Endothelial cell of umbilical vein (primary cell): ENCODE data around the gene CPOX. TPM values are rescaled to one million over a fixed set of nuclear protein-coding genes. Genes with fewer than 3 reads are reported as not detected.

Experiments
- BruUV-seq: library from RNA; stranded (reverse); fragments of 400-500 nt; replicated peaks from 2 replicates; lab custom pipeline; 2021; lab: Mats Ljungman, UMichigan
- CTCF ChIA-PET: fragments of 300-600, 350-600 bp; sonication (Branson Sonifier 250); formaldehyde crosslinking; loops from one replicate; lab custom pipeline; 2021; ENCODE audit warnings: antibody characterized with exemption, inconsistent platforms; lab: Charles Lee
- POLR2A ChIA-PET: fragments of 300-600, 350-600 bp; sonication (Branson Sonifier 250); formaldehyde crosslinking; loops from one replicate; lab custom pipeline; 2021; ENCODE audit warnings: antibody characterized with exemption, inconsistent platforms; lab: Charles Lee
- DNase-seq: peaks from one replicate; pipeline ENCODE4 v3.0.0-alpha.2; 2011; ENCODE audit warnings: low read depth, low spot score
- FAIRE-seq: peaks from 2 replicates; lab custom pipeline; 2011; peaks lifted over from hg19 to GRCh38; lab: Jason Lieb, UNC
- H2AFZ ChIP-seq: 2 replicates; pipeline ENCODE4 v1.6.0; 2012; ENCODE audit warnings: low read depth, low read length, control low read depth, inconsistent platforms
- H3K27ac ChIP-seq: 2 replicates; pipeline ENCODE4 v1.5.1; 2011; ENCODE audit warnings: low read depth, mild to moderate bottlenecking, control low read depth, low read length, moderate library complexity; ENCODE audit not compliant: insufficient read depth
- H3K27me3 ChIP-seq, 2 experiments: 2 replicates each; pipeline versions ENCODE4 v1.6.0 to v1.6.1; 2011; ENCODE audit warnings: low read length in 2 of 2, mixed read lengths in 1 of 2; ENCODE audit not compliant: control insufficient read depth in 2 of 2, insufficient read depth in 2 of 2
- H3K36me3 ChIP-seq, 2 experiments: 2 replicates in 1 of 2; 3 replicates in 1 of 2; pipeline ENCODE4 v1.5.1; 2011; ENCODE audit warnings: low read length in 2 of 2, mild to moderate bottlenecking in 1 of 2, moderate library complexity in 1 of 2; ENCODE audit not compliant: control insufficient read depth in 2 of 2, insufficient read depth in 2 of 2; ENCODE audit errors: extremely low read depth in 1 of 2
- H3K4me1 ChIP-seq: 3 replicates; pipeline ENCODE4 v1.5.1; 2011; ENCODE audit warnings: mild to moderate bottlenecking, low read length; ENCODE audit not compliant: control insufficient read depth, insufficient read depth; ENCODE audit errors: extremely low read depth
- H3K4me2 ChIP-seq: 2 replicates; pipeline ENCODE4 v1.6.1; 2011; ENCODE audit warnings: low read length, control low read depth, mixed read lengths; ENCODE audit not compliant: insufficient read depth
- H3K4me3 ChIP-seq, 3 experiments: fragments of 200-600 bp in 1 of 3; sonication (generic), shearing (Covaris generic) in 1 of 3; replicated peaks in 1 of 3; 2 replicates each; pipeline ENCODE4 v1.5.1; 2011 to 2016; ENCODE audit warnings: control low read depth in 3 of 3, low read length in 3 of 3, mild to moderate bottlenecking in 2 of 3, inconsistent platforms in 1 of 3, low read depth in 1 of 3, moderate library complexity in 1 of 3; ENCODE audit not compliant: insufficient read depth in 1 of 3
- H3K79me2 ChIP-seq: 2 replicates; pipeline ENCODE4 v1.6.0; 2012; ENCODE audit warnings: low read length, inconsistent platforms; ENCODE audit not compliant: control insufficient read depth, insufficient read depth
- H3K9ac ChIP-seq: replicated peaks from 2 replicates; pipeline ENCODE3; 2011; ENCODE audit warnings: low read length, control low read depth; ENCODE audit not compliant: insufficient read depth; ENCODE audit errors: extremely low read depth
- H3K9me1 ChIP-seq: replicated peaks from 3 replicates; pipeline ENCODE4 v1.6.0; 2011; ENCODE audit warnings: mild to moderate bottlenecking, low read length; ENCODE audit not compliant: control insufficient read depth, insufficient read depth; ENCODE audit errors: extremely low read depth
- H3K9me3 ChIP-seq: replicated peaks from 2 replicates; pipeline ENCODE4 v1.5.1; 2012; ENCODE audit warnings: low read length, inconsistent platforms; ENCODE audit not compliant: control insufficient read depth, insufficient read depth
- H4K20me1 ChIP-seq: replicated peaks from 2 replicates; pipeline ENCODE3; 2011; ENCODE audit warnings: mild to moderate bottlenecking, low read length; ENCODE audit not compliant: control insufficient read depth, insufficient read depth; ENCODE audit errors: extremely low read depth
- CTCF ChIP-seq, 2 donors: IDR thresholded peaks; 1 replicate in 1 of 2; 2 replicates in 1 of 2; pipeline ENCODE4 v1.5.1; 2011; ENCODE audit warnings: low read length in 2 of 2, mild to moderate bottlenecking in 2 of 2, moderate library complexity in 2 of 2, control low read depth in 1 of 2, inconsistent platforms in 1 of 2, low read depth in 1 of 2; ENCODE audit not compliant: insufficient read depth in 1 of 2; ENCODE audit errors: extremely low read depth in 1 of 2
- EZH2 ChIP-seq: IDR thresholded peaks from 2 replicates; pipeline ENCODE4 v1.6.1; 2012; ENCODE audit warnings: borderline replicate concordance, low read depth, mild to moderate bottlenecking, moderate library complexity, low read length, inconsistent platforms; ENCODE audit not compliant: severe bottlenecking
- FOS ChIP-seq: IDR thresholded peaks from 2 replicates; pipeline ENCODE4 v1.6.1; 2011; ENCODE audit warnings: mild to moderate bottlenecking, low read length, moderate library complexity, borderline replicate concordance; ENCODE audit not compliant: insufficient read depth
- GATA2 ChIP-seq: IDR thresholded peaks from 2 replicates; pipeline ENCODE4 v1.7.0; 2011; ENCODE audit warnings: low read depth, mild to moderate bottlenecking, moderate library complexity, mixed read lengths, low read length; ENCODE audit not compliant: insufficient read length, insufficient read depth
- JUN ChIP-seq: IDR thresholded peaks from 2 replicates; pipeline ENCODE4 v1.6.1; 2011; ENCODE audit warnings: borderline replicate concordance, low read depth; ENCODE audit not compliant: insufficient read length, insufficient read depth
- MAX ChIP-seq: IDR thresholded peaks from 2 replicates; pipeline ENCODE4 v1.6.1; 2011; ENCODE audit not compliant: insufficient read depth, insufficient read length
- MYC ChIP-seq: IDR thresholded peaks from one replicate; pipeline ENCODE4 v1.6.1; 2011; ENCODE audit warnings: mild to moderate bottlenecking, low read depth, low read length
- POLR2A ChIP-seq: IDR thresholded peaks from 2 replicates; pipeline ENCODE4 v1.6.1; 2012; ENCODE audit warnings: low read depth, mild to moderate bottlenecking, control low read depth, low read length
- POLR2AphosphoS5 ChIP-seq: IDR thresholded peaks from 2 replicates; pipeline ENCODE4 v1.6.1; 2012; ENCODE audit warnings: low read depth, mild to moderate bottlenecking, control low read depth, low read length, moderate library complexity; ENCODE audit not compliant: insufficient read depth
- dilution Hi-C: fragments of 300-500 bp; cut with MboI; formaldehyde crosslinking; loops from one replicate; pipeline ENCODE4 v1.15.0; 2019; ENCODE audit warnings: low sequenced_read_pairs; ENCODE audit not compliant: extremely low pct_ligation_motif_present
- intact Hi-C: fragments of 100-400 bp; cut with micrococcal nuclease; formaldehyde crosslinking; loops from one replicate; pipeline ENCODE4 v1.10.0; 2022
- polyA plus RNA-seq, 4 experiments: library from polyadenylated mRNA; depleted of rRNA in 3 of 4; stranded (reverse) in 3 of 4; unstranded in 1 of 4; fragments of >200 nt; gene quantifications; 2 replicates each; pipeline versions ENCODE4 v1.2.1 to v1.2.3, GENCODE V29; 2011 to 2012; ENCODE audit warnings: missing spikeins in 1 of 4
- total RNA-seq: library from RNA; stranded (reverse); gene quantifications from 2 replicates; pipeline ENCODE4 v1.2.3, GENCODE V29; 2021

The CPOX gene
- total and polyA plus RNA-seq, 2 donors (not counting 3 experiments of a cell fraction or from before 2014, with no cell fraction given) = 12.3 to 24.5 TPM

- Histone ChIP-seq H2AFZ (no peak overlapping the region), H3K4me2 (no peak overlapping the region), H3K9me1 (no peaks in the 10 kb centered on the region), H4K20me1 (no peaks in the 10 kb centered on the region), H3K79me2 (no peaks in the 10 kb centered on the region), H3K36me3 (no peaks in the 10 kb centered on the region), H3K4me1 (no peaks in the 10 kb centered on the region), H3K9ac (no peak overlapping the region), H3K4me3 (no peak overlapping the region), H3K9me3 (no peaks in the 10 kb centered on the region), H3K27me3 (peaks cover 5 to 11% of the 10 kb centered on the region in 2 experiments), H3K27ac (no peak overlapping the region)
- dilution Hi-C loops = no loop called here
- ChIA-PET POLR2A (no interaction called here), CTCF (interaction anchor here (1.6 kb wide), 1 partner anchor 528 kb away, joined by 5 read pairs; no protein-coding TSS in a partner anchor)
- no peak for TF ChIP-seq EZH2
- no peak for TF ChIP-seq MYC
- no peak for TF ChIP-seq FOS
- no peak for TF ChIP-seq GATA2
- no peak for TF ChIP-seq MAX
- no peak for TF ChIP-seq POLR2AphosphoS5
- no peak for TF ChIP-seq POLR2A
- TF ChIP-seq CTCF (IDR thresholded peaks at IDR 0.05; ENCODE audit: extremely low read depth in 1 of 2, insufficient read depth in 1 of 2, low read depth in 1 of 2, low read length in 2 of 2) = no peak
- no peak for TF ChIP-seq JUN
- intact Hi-C loops = no loop called here
- BruUV-seq = no TSS peak
- DNase-seq (no peak), FAIRE-seq (no peak)
Measured at GRCh38 chr3:98565843-98566242, 27.6 kb downstream of the CPOX start.
